H9 (cell line): ENCODE results near the gene DDC. TPM values are rescaled to one million over a fixed set of nuclear protein-coding genes. Genes with fewer than 3 reads are reported as not detected.

Source experiments
- DNase-seq: peaks from one replicate; pipeline ENCODE4 v3.0.0-alpha.2; 2017
- H2AFZ ChIP-seq: one replicate; pipeline ENCODE4 v1.6.1; 2013; ENCODE audit warnings: mild to moderate bottlenecking, low read length, control low read depth, moderate library complexity
- H2AK5ac ChIP-seq: 2 replicates; pipeline ENCODE4 v1.6.1; 2013; ENCODE audit warnings: low read length, control low read depth, mixed read lengths; ENCODE audit not compliant: insufficient read length
- H2BK120ac ChIP-seq: one replicate; pipeline ENCODE4 v1.6.1; 2013; ENCODE audit warnings: low read depth, mild to moderate bottlenecking, low read length, control low read depth, inconsistent platforms; ENCODE audit not compliant: poor library complexity, severe bottlenecking
- H2BK12ac ChIP-seq: 2 replicates; pipeline ENCODE4 v1.6.1; 2013; ENCODE audit warnings: low read length, control low read depth, mixed read lengths, low read depth; ENCODE audit not compliant: insufficient read length
- H2BK15ac ChIP-seq: 2 replicates; pipeline ENCODE4 v1.6.1; 2013; ENCODE audit warnings: low read depth, low read length, control low read depth
- H2BK20ac ChIP-seq: one replicate; pipeline ENCODE4 v1.6.1; 2013; ENCODE audit warnings: low read depth, mild to moderate bottlenecking, low read length, control low read depth, inconsistent platforms; ENCODE audit not compliant: poor library complexity, severe bottlenecking
- H2BK5ac ChIP-seq: 2 replicates; pipeline ENCODE4 v1.6.1; 2013; ENCODE audit warnings: low read length, control low read depth, mixed read lengths; ENCODE audit not compliant: insufficient read length
- H3K14ac ChIP-seq: 2 replicates; pipeline ENCODE4 v1.6.1; 2013; ENCODE audit warnings: low read length, control low read depth; ENCODE audit not compliant: insufficient read depth
- H3K18ac ChIP-seq: 2 replicates; pipeline ENCODE4 v1.6.1; 2013; ENCODE audit warnings: low read depth, mild to moderate bottlenecking, mixed read lengths, low read length, control low read depth; ENCODE audit not compliant: insufficient read length
- H3K23ac ChIP-seq: 2 replicates; pipeline ENCODE4 v1.6.1; 2013; ENCODE audit warnings: low read length, control low read depth, mixed read lengths, low read depth; ENCODE audit not compliant: insufficient read length
- H3K23me2 ChIP-seq: 2 replicates; pipeline ENCODE4 v1.6.1; 2013; ENCODE audit warnings: low read depth, mild to moderate bottlenecking, mixed read lengths, low read length, control low read depth; ENCODE audit not compliant: insufficient read length, poor library complexity, severe bottlenecking
- H3K27ac ChIP-seq: 2 replicates; pipeline ENCODE4 v1.5.1; 2013; ENCODE audit warnings: low read length, control low read depth, mixed read lengths, low read depth; ENCODE audit not compliant: insufficient read length
- H3K27me3 ChIP-seq: 2 replicates; pipeline ENCODE4 v1.6.1; 2013; ENCODE audit warnings: low read length, control low read depth, inconsistent platforms; ENCODE audit not compliant: insufficient read depth
- H3K4ac ChIP-seq: 2 replicates; pipeline ENCODE4 v1.6.1; 2013; ENCODE audit warnings: low read depth, mild to moderate bottlenecking, control low read depth, inconsistent platforms, low read length, moderate library complexity
- H3K4me1 ChIP-seq: 2 replicates; pipeline ENCODE4 v1.6.1; 2013; ENCODE audit warnings: low read length, control low read depth, inconsistent platforms; ENCODE audit not compliant: insufficient read depth
- H3K4me2 ChIP-seq: 2 replicates; pipeline ENCODE4 v1.6.1; 2013; ENCODE audit warnings: low read length, control low read depth, mixed read lengths; ENCODE audit not compliant: insufficient read length, insufficient read depth
- H3K56ac ChIP-seq: 2 replicates; pipeline ENCODE4 v1.6.1; 2013; ENCODE audit warnings: low read depth, mild to moderate bottlenecking, mixed read lengths, low read length, control low read depth; ENCODE audit not compliant: insufficient read length
- H3K79me1 ChIP-seq: 2 replicates; pipeline ENCODE4 v1.6.1; 2013; ENCODE audit warnings: low read depth, mild to moderate bottlenecking, moderate library complexity, low read length, control low read depth, inconsistent platforms; ENCODE audit not compliant: insufficient read depth, poor library complexity, severe bottlenecking
- H3K79me2 ChIP-seq: 2 replicates; pipeline ENCODE4 v1.6.1; 2013; ENCODE audit warnings: low read length, control low read depth, inconsistent platforms; ENCODE audit not compliant: insufficient read depth
- H3K9ac ChIP-seq: 2 replicates; pipeline ENCODE4 v1.6.1; 2013; ENCODE audit warnings: low read length, control low read depth, mixed read lengths; ENCODE audit not compliant: insufficient read length; ENCODE audit errors: extremely low read depth
- H3K9me3 ChIP-seq: one replicate; pipeline ENCODE4 v1.6.1; 2013; ENCODE audit warnings: low read depth, low read length, inconsistent platforms; ENCODE audit not compliant: control insufficient read depth
- H3T11ph ChIP-seq: one replicate; pipeline ENCODE4 v1.6.1; 2013; ENCODE audit warnings: mild to moderate bottlenecking, low read length, control low read depth, inconsistent platforms
- H4K20me1 ChIP-seq: one replicate; pipeline ENCODE4 v1.6.1; 2013; ENCODE audit not compliant: control insufficient read depth, insufficient read length, insufficient read depth
- H4K5ac ChIP-seq: 2 replicates; pipeline ENCODE4 v1.6.1; 2013; ENCODE audit warnings: low read depth, mild to moderate bottlenecking, mixed read lengths, low read length, control low read depth; ENCODE audit not compliant: insufficient read length
- H4K8ac ChIP-seq: replicated peaks from 2 replicates; pipeline ENCODE4 v1.6.1; 2013; ENCODE audit warnings: low read length, control low read depth, mixed read lengths, low read depth; ENCODE audit not compliant: insufficient read length
- H4K91ac ChIP-seq: 2 replicates; pipeline ENCODE4 v1.6.1; 2013; ENCODE audit warnings: low read depth, mild to moderate bottlenecking, moderate library complexity, mixed read lengths, low read length, control low read depth; ENCODE audit not compliant: insufficient read length
- H3K27ac Mint-ChIP-seq, 3 experiments: 2 replicates in 2 of 3; 3 replicates in 1 of 3; pipeline ENCODE4 v1.8.0; 2020 to 2021; ENCODE audit warnings: mixed read lengths in 3 of 3, mild to moderate bottlenecking in 1 of 3, moderate library complexity in 1 of 3
- H3K27me3 Mint-ChIP-seq: 2 replicates; pipeline ENCODE4 v1.8.0; 2021; ENCODE audit warnings: low read depth, mild to moderate bottlenecking, moderate library complexity, mixed read lengths
- H3K36me3 Mint-ChIP-seq, 3 experiments: 2 replicates in 2 of 3; 3 replicates in 1 of 3; pipeline ENCODE4 v1.8.0; 2020 to 2021; ENCODE audit warnings: low read depth in 3 of 3, mixed read lengths in 3 of 3; ENCODE audit not compliant: insufficient read depth in 1 of 3
- H3K4me1 Mint-ChIP-seq, 2 experiments: 2 replicates each; pipeline ENCODE4 v1.8.0; 2020; ENCODE audit warnings: mixed read lengths in 2 of 2
- H3K4me3 Mint-ChIP-seq, 2 experiments: 2 replicates in 1 of 2; 3 replicates in 1 of 2; pipeline ENCODE4 v1.8.0; 2020 to 2021; ENCODE audit warnings: mild to moderate bottlenecking in 2 of 2, mixed read lengths in 2 of 2, moderate library complexity in 1 of 2
- H3K9me3 Mint-ChIP-seq, 2 experiments: 2 replicates in 1 of 2; 3 replicates in 1 of 2; pipeline ENCODE4 v1.8.0; 2020; ENCODE audit warnings: mild to moderate bottlenecking in 2 of 2, mixed read lengths in 2 of 2, moderate library complexity in 1 of 2
- WGBS: extraction: QIAGEN DNeasy Blood & Tissue Kit; methylation state at CpG from one replicate; pipeline ENCODE4 v1.1.7; 2013; ENCODE audit warnings: missing lambda C conversion rate, low lambda C conversion rate, mixed read lengths; ENCODE audit not compliant: insufficient read length; ENCODE audit errors: extremely low coverage; 5-methylcytosine and 5-hydroxymethylcytosine counted together
- total RNA-seq: library from RNA; stranded (reverse); gene quantifications from 2 replicates; pipeline ENCODE4 v1.2.1, GENCODE V29; 2021
- TF ChIP-seq, protein P1 (sequence below): fragments of 200-600 bp; sonication (generic); conservative IDR thresholded peaks from 3 replicates; pipeline ENCODE4 v1.8.0; 2021; ENCODE audit warnings: antibody characterized with exemption, mild to moderate bottlenecking

Gene DDC
- total RNA-seq, 1 experiment from 2014 or later, result not detected

DNA sequence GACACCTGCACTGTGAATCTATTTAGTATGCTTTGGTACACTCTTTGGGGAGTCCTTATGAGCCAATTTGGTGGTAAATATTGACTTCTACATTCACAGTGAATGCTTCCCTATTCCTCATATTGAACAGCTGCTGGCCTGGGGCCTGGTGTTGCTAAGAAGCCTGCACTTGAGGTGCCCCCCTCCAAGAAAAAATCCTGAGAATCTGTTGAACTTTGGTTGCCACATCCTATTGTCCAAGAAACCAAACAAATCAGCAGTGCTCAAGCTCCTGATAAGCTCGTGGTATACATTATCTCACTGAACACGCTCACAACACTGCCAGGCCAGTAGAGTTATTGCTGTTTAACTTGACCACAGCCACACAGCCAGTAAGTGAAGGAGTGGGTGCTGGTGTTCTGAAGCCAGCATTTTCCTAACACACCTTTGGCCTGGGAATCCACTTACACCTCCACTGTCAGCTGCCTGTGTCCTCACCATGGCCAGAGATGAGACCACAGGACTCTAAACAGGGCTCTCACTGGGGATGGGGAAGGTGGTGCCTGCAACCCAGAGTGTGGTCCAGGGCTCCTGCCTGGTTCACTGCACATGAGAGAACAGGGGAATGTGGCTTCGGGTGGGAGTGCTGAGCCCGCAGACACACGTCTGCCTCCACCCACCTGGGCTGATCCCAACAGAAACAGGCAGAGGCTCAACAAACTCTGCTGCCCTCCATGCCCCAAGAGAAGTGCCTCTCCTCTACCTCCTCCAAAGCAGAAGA is 6.7 kb downstream of the DDC start:
- peaks cover 28 to 53% of the 10 kb centered on the region in 2 experiments for H3K4me1 Mint-ChIP-seq
- no peak overlapping the region for H3T11ph ChIP-seq
- no peak overlapping the region; a peak in 1 of 7 replicates for H3K27ac Mint-ChIP-seq
- H4K5ac ChIP-seq, result no peak overlapping the region
- no peak overlapping the region for H3K18ac ChIP-seq
- H3K27me3 ChIP-seq, result no peaks in the 10 kb centered on the region
- DNase-seq, result no peak
- no peak overlapping the region for H3K4me3 Mint-ChIP-seq
- H3K4me2 ChIP-seq, result no peak overlapping the region
- H3K4ac ChIP-seq, result no peak overlapping the region
- no peak overlapping the region for H2AK5ac ChIP-seq
- no peaks in the 10 kb centered on the region for H3K9me3 Mint-ChIP-seq
- no peak overlapping the region for H2BK20ac ChIP-seq
- H3K23me2 ChIP-seq, result no peaks in the 10 kb centered on the region
- H2BK5ac ChIP-seq, result no peak overlapping the region
- H3K9me3 ChIP-seq, result no peaks in the 10 kb centered on the region
- H2AFZ ChIP-seq, result no peak overlapping the region
- peaks cover 3% of the 10 kb centered on the region; the same call in 1 of the 2 replicates for H3K4me1 ChIP-seq
- H4K20me1 ChIP-seq, result no peaks in the 10 kb centered on the region
- H3K27ac ChIP-seq, result no peak overlapping the region
- H3K79me2 ChIP-seq, result no peaks in the 10 kb centered on the region
- no peak overlapping the region; the same call in 1 of the 2 replicates for H3K14ac ChIP-seq
- H3K79me1 ChIP-seq, result no peaks in the 10 kb centered on the region
- no CpG with 5 or more reads among the region's 5 CpGs for WGBS
- H3K36me3 Mint-ChIP-seq, result no peaks in the 10 kb centered on the region
- no peak overlapping the region for H2BK15ac ChIP-seq
- TF ChIP-seq, protein P1, sequence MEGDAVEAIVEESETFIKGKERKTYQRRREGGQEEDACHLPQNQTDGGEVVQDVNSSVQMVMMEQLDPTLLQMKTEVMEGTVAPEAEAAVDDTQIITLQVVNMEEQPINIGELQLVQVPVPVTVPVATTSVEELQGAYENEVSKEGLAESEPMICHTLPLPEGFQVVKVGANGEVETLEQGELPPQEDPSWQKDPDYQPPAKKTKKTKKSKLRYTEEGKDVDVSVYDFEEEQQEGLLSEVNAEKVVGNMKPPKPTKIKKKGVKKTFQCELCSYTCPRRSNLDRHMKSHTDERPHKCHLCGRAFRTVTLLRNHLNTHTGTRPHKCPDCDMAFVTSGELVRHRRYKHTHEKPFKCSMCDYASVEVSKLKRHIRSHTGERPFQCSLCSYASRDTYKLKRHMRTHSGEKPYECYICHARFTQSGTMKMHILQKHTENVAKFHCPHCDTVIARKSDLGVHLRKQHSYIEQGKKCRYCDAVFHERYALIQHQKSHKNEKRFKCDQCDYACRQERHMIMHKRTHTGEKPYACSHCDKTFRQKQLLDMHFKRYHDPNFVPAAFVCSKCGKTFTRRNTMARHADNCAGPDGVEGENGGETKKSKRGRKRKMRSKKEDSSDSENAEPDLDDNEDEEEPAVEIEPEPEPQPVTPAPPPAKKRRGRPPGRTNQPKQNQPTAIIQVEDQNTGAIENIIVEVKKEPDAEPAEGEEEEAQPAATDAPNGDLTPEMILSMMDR, result no peak
- no peak overlapping the region for H2BK120ac ChIP-seq
- H4K91ac ChIP-seq, result no peak overlapping the region
- H3K27me3 Mint-ChIP-seq, result no peaks in the 10 kb centered on the region; the same call in 1 of the 2 replicates
- H3K9ac ChIP-seq, result no peak overlapping the region
- no peak overlapping the region for H3K23ac ChIP-seq
- H3K56ac ChIP-seq, result no peak overlapping the region
- no peak overlapping the region for H2BK12ac ChIP-seq
- H4K8ac ChIP-seq, result no peak overlapping the region
